Measurements from ENCODE around the gene SCN8A.

The SCN8A gene

DNA sequence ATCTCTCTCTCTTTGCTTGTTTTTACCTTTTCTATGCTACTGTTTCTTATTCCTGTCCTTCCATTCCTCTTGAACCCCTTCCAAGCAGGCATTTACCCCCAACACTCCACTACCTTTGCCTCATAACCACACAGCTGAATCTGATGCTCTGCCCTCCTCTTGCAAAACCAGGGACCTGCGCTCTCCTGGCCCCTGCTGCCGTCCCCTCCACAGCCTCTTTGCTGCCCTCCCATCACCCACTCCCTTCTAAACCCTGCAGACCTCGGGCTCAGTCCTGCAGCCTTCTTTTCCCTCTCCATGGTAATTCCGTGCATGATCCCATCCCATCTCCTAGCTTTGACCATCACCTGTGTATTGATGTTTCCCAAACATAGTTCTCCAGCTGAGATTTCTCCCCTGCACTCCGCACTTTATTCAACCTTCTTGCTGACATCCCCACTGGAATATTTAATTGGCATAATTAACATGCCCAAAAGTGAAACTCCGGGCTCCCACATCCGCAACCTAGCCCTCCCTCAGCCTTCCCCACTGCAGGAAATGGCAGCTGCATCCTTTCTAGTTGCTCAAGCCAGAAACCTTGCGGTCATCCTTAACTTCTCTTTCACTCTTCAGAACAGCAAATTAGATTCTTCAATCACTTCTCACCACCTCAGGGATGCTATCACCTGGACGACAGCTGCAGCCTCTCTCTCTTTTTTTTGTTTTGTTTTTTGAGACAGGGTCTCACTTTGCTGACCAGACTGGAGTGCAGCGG is 241.5 kb downstream of the SCN8A start:
- DNase-seq (ENCODE audit: low read depth, low spot score), result no peak

DNA sequence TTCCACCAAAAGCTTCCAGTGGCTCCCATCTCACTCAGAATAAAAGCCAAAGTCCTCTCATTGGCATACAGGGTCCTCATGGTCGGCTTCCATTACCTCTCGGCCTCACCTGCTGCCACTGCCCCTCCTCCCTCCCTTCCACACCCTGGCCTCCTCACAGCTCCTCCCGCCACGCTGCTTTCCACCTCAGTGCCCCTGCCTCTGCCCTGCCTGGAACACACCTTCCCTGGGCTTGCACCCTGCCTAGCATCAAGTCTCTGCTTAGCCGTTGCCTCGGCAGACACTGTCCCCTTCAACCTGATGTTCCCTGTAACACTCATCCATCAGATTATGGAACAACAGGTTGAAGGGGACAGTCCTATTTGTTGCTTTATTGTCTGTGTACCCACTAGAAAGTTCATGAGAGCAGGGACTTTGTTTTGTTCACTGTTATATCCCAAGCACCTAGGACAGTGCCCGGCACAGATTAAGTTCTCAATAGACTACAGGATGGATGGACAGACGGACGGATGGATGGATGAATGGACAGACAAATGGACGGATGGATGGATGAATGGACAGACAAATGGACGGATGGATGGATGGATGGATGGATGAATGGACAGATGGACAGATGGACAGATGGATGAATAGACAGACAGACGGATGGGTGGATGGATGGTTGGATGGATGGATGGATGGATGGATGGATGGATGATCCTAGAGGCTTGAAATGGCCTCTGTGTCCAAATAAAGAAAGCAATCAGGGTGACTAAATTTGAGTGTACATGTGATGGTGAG is 242.6 kb downstream of the SCN8A start:
- no peak for DNase-seq (ENCODE audit: low read depth, low spot score)

GRCh38 chr12:51834411-51834810 is 243.4 kb downstream of the SCN8A start:
- no peak for DNase-seq (ENCODE audit: low read depth, low spot score)

GRCh38 chr12:51836041-51836826 is 245.2 kb downstream of the SCN8A start:
- no peak for DNase-seq (ENCODE audit: low read depth, low spot score)

GRCh38 chr12:51836827-51837173 is 245.8 kb downstream of the SCN8A start:
- DNase-seq (ENCODE audit: low read depth, low spot score), result no peak

DNA sequence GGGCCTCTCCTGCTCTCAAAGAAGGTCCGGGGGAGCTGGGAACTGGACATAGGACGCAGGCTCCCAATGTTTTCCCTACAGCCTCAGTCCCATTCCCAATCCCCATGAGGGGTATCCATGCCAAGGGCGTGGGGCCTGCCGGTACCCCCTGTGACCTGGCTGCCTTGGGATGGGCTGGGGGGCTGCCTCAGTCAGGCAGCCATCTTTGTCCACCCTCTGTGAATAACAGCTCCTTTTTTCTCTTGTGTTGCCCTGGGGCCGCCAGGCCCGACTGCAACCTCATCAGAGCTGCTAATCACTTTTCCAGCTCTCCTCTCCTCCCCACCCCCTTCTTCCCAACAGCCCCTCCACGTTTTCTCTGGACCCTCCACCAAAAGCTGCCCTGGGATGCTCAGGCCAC is 246.3 kb downstream of the SCN8A start:
- DNase-seq (ENCODE audit: low read depth, low spot score), result no peak

- DNase-seq (ENCODE audit: low read depth, low spot score), result no peak
Measured at GRCh38 chr12:51838036-51838435, 247.0 kb downstream of the SCN8A start.

- DNase-seq (ENCODE audit: low read depth, low spot score), result no peak
Measured at GRCh38 chr12:51838762-51839161, 247.7 kb downstream of the SCN8A start.

- DNase-seq (ENCODE audit: low read depth, low spot score), result no peak
Measured at GRCh38 chr12:51839310-51839947, 248.4 kb downstream of the SCN8A start.

- DNase-seq (ENCODE audit: low read depth, low spot score), result no peak
Measured at GRCh38 chr12:51840966-51841365, 249.9 kb downstream of the SCN8A start.

DNA sequence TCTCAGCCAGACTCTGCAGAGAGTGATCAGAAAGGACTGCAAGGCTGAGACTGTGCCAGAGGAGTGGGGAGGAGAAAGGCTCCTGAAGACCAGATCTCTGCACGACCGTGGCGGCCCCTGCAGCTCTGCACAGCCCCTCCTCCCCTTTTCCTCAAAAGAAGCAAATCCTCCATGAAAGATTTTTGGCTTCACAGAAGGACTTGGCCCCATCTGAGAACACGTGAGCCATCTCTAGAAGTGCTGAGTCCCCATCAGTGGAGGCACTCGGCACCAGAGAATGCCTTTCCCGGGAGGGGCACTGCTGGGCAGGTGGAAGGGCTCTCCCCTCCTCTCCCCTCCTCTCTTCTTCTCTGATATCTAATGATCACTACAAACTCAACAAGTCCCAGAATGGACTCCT is 250.7 kb downstream of the SCN8A start:
- no peak for DNase-seq (ENCODE audit: low read depth, low spot score)

GRCh38 chr12:51844854-51845253 is 253.8 kb downstream of the SCN8A start:
- no peak for DNase-seq (ENCODE audit: low read depth, low spot score)

DNA sequence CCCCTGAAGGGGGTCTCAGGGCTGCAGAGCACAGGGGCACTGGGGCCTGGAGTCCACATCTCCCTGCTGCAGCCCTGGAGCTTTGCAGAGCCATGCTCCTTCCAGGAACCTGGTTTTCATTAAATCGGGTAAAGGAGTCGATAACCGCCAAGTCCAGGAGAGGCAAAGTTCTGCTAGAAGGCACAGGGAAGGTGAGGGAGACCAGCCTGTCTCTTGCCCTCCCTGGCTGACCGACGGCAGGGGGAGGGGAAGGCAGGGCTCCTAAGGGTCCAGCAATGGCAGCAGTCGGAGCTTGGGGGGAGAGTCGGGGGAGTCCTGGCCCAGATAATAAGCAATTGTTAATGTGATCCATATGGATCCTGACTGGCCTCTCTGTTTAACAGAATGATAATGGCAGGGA is 254.4 kb downstream of the SCN8A start:
- DNase-seq (ENCODE audit: low read depth, low spot score), result no peak

DNA sequence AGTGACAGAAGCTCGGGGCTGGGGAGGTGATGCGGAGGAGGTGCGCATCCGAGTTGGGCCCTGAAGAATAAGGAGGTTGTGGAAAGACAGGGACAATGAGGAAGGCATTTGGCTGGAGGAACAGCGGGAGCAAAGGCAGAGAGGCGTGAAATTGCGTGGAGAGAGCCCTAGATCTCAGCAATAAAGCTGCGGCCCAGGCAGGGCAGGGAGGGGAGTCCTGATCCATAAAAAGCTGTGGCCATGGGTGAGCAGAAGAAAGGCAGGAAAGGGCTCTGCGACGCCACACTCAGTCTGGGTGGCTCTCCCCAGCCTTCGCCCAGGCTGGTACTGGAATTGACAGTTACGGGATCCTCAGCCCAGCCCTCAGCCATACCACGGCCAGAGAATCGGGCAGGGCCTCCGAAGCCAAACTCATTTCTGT is 255.2 kb downstream of the SCN8A start:
- DNase-seq (ENCODE audit: low read depth, low spot score), result no peak

- DNase-seq (ENCODE audit: low read depth, low spot score), result no peak
Measured at GRCh38 chr12:51846911-51847642, 256.0 kb downstream of the SCN8A start.

GRCh38 chr12:51847643-51848325 is 256.8 kb downstream of the SCN8A start:
- DNase-seq (ENCODE audit: low read depth, low spot score), result no peak

GRCh38 chr12:51848326-51848727 is 257.3 kb downstream of the SCN8A start, which contains the start of gene FIGNL2:
Gene FIGNL2, minus strand, starts transcription at chr12:51848718. Its CDS starts 26,305 bp downstream, at chr12:51822413.
- DNase-seq (ENCODE audit: low read depth, low spot score), result no peak

GRCh38 chr12:51848841-51849735 is 258.1 kb downstream of the SCN8A start:
- no peak for DNase-seq (ENCODE audit: low read depth, low spot score)
